Measurements from ENCODE around the gene FECH. TPM values are rescaled to one million over a fixed set of nuclear protein-coding genes. Genes with fewer than 3 reads are reported as not detected.

FECH gene
- total and polyA plus RNA-seq, 4 donors, result 4.5 to 107 (median 20.4) TPM

DNA sequence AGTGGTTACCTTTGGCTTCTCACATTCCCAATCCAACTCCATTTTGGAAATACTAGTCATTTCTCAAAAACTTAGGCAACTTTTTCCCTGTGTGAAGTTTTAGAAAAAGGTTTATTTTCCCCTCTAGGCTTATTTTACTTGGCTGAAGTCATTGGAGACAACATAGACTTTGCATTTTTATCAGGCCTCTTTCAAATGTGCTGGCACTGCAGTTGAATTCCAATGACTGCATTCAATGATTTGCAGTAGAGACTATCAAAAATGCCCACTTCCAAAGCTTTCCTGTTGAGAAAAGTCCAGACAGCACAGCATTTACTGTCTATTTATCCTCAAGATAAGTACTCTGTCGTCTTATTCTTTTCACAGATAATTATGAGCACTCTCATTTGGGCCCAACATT lies 81.3 kb downstream of the FECH start:
- Histone ChIP-seq H3K4me1 (ENCODE audit: control insufficient read depth in 5 of 5, insufficient read depth in 5 of 5, low read length in 5 of 5) (no peaks in the 10 kb centered on the region), H3K36me3 (ENCODE audit: control insufficient read depth in 4 of 4, insufficient read depth in 4 of 4, low read length in 4 of 4) (no peaks in the 10 kb centered on the region), H3K27ac (ENCODE audit: low read depth in 1 of 2, low read length in 1 of 2) (no peak overlapping the region), H3K9me3 (ENCODE audit: control insufficient read depth in 4 of 4, insufficient read depth in 3 of 4, low read length in 3 of 4) (no peaks in the 10 kb centered on the region), H3K9ac (ENCODE audit: insufficient read depth in 1 of 2, low read length in 2 of 2) (no peak overlapping the region), H3K4me3 (no peak overlapping the region), H3K27me3 (ENCODE audit: control insufficient read depth in 3 of 3, insufficient read depth in 3 of 3, low read length in 2 of 3) (peaks cover 0 to 2% (median 0%) of the 10 kb centered on the region in 3 donors)
- peak in 2 of 3 donors; percentile 4 for DNase-seq
- no peak for ATAC-seq (ENCODE audit: insufficient read depth, low FRiP score)
- WGBS, 2 donors, result 40 to 67% methylated on average over 1 of the region's 1 CpG
- no peak for TF ChIP-seq CTCF (IDR thresholded peaks at IDR 0.05; ENCODE audit: control extremely low read depth, extremely low read depth)

DNA sequence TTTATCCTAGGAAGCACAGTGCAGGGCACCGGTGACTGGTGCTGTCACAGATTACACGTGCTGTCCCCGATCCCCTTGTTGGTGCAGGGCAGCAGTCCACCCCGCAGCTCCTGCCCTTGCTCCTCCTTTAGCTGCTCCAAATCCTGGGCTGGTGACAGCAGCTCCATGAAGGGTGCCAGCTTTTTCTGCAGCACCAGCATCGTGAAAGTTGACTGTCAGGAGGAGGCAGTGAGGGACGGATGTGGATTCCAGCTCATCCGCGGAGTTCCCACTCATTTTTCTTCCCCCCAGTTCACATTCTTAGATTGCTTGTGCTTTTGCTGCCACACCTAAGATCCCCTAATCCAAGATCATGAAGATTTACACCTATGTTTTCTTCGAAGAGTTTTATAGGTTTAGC lies 83.9 kb downstream of the FECH start:
- Histone ChIP-seq H3K4me3 (no peak overlapping the region), H3K27ac (ENCODE audit: low read depth in 1 of 2, low read length in 1 of 2) (no peak overlapping the region), H3K36me3 (ENCODE audit: control insufficient read depth in 4 of 4, insufficient read depth in 4 of 4, low read length in 4 of 4) (no peaks in the 10 kb centered on the region), H3K4me1 (ENCODE audit: control insufficient read depth in 5 of 5, insufficient read depth in 5 of 5, low read length in 5 of 5) (no peaks in the 10 kb centered on the region), H3K9ac (ENCODE audit: insufficient read depth in 1 of 2, low read length in 2 of 2) (no peak overlapping the region), H3K27me3 (ENCODE audit: control insufficient read depth in 3 of 3, insufficient read depth in 3 of 3, low read length in 2 of 3) (peaks cover 0 to 1% (median 0%) of the 10 kb centered on the region in 3 donors), H3K9me3 (ENCODE audit: control insufficient read depth in 4 of 4, insufficient read depth in 3 of 4, low read length in 3 of 4) (peaks cover 0 to 1% (median 0%) of the 10 kb centered on the region in 4 donors)
- DNase-seq (no peak), ATAC-seq (ENCODE audit: insufficient read depth, low FRiP score) (no peak)
- no peak for TF ChIP-seq CTCF (IDR thresholded peaks at IDR 0.05; ENCODE audit: control extremely low read depth, extremely low read depth)
- 74 to 75% methylated on average over 9 of the region's 9 CpGs for WGBS, 2 donors

DNA sequence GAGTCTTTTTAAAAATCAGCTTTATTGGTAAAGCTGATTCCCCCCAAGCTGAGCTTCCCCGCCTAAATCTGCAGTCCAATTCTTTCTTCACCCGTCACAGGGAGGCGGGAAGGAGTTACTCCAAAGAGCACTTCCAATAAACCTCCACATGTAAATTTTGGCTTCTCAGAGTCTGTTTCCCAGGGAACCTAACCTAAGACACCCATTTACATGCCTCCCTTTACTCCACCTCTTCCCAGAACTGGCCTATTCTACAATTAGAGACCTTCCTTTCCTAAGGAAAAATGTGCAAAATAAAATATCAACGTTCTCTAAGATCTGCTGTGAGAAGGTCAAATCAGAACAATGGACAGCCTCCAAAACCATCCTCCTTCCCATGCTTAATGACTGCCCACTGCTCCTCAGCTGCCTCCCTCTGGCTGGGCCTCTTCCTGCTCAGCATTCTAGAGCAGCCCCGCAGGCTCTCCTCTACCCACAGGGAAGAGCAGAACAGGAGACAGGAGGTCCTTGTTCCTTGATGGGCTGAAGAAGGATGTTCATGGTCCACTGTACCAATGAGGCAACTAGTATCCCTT lies 87.7 kb downstream of the FECH start:
- 53 to 78% methylated on average over 5 of the region's 5 CpGs for WGBS, 2 donors
- Histone ChIP-seq H3K4me3 (no peak overlapping the region), H3K4me1 (ENCODE audit: control insufficient read depth in 5 of 5, insufficient read depth in 5 of 5, low read length in 5 of 5) (no peaks in the 10 kb centered on the region), H3K9ac (ENCODE audit: insufficient read depth in 1 of 2, low read length in 2 of 2) (no peak overlapping the region), H3K36me3 (ENCODE audit: control insufficient read depth in 4 of 4, insufficient read depth in 4 of 4, low read length in 4 of 4) (no peaks in the 10 kb centered on the region), H3K27me3 (ENCODE audit: control insufficient read depth in 3 of 3, insufficient read depth in 3 of 3, low read length in 2 of 3) (no peaks in the 10 kb centered on the region), H3K9me3 (ENCODE audit: control insufficient read depth in 4 of 4, insufficient read depth in 3 of 4, low read length in 3 of 4) (peaks cover 0 to 1% (median 0%) of the 10 kb centered on the region in 4 donors), H3K27ac (ENCODE audit: low read depth in 1 of 2, low read length in 1 of 2) (no peak overlapping the region)
- DNase-seq, result no peak
- ATAC-seq (ENCODE audit: insufficient read depth, low FRiP score), result no peak
- no peak for TF ChIP-seq CTCF (IDR thresholded peaks at IDR 0.05; ENCODE audit: control extremely low read depth, extremely low read depth)

Other genes with a start within 250 kb of the FECH start
- under 1 TPM; 0.03 to 0.17 TPM for gene ST8SIA3, start 234.1 kb downstream of the FECH start, total RNA-seq
- under 1 TPM; under 0.01 to 0.01 TPM for gene ST8SIA3, start 234.1 kb downstream of the FECH start, polyA plus RNA-seq
- under 1 TPM in 1 of 2 donors, not detected in 1; 0.06 TPM for gene ONECUT2, start 151.3 kb downstream of the FECH start, total RNA-seq
- gene ONECUT2, start 151.3 kb downstream of the FECH start, polyA plus RNA-seq, result under 1 TPM; 0.01 to 0.02 TPM
- 100 to 1,000 TPM in 1 of 2 donors, 10 to 100 TPM in 1; 86.4 to 103 TPM for gene NARS1, start 35.1 kb upstream of the FECH start, total RNA-seq
- 10 to 100 TPM; 81.1 to 88.6 TPM for gene NARS1, start 35.1 kb upstream of the FECH start, polyA plus RNA-seq
- 10 to 100 TPM; 26.6 to 42.0 TPM for gene ATP8B1, start 216.6 kb upstream of the FECH start, total RNA-seq
- 1 to 10 TPM; 7.3 to 9.9 TPM for gene ATP8B1, start 216.6 kb upstream of the FECH start, polyA plus RNA-seq

Data from lung (tissue), 12 donors.